ENCODE data around the gene CACNB4. TPM values are rescaled to one million over a fixed set of nuclear protein-coding genes. Genes with fewer than 3 reads are reported as not detected.

The CACNB4 gene
- total and polyA plus RNA-seq, 9 of the 15 experiments (the other 6 are each of a cell fraction or from before 2014, with no cell fraction given) = 0.01 to 0.20 (median 0.04) TPM; not detected in 1

GRCh38 chr2:152084076-152084475, 14.8 kb downstream of the CACNB4 start (continued):
- TF ChIP-seq KDM5B (IDR thresholded peaks at IDR 0.05; ENCODE audit: insufficient replicate concordance, low read depth, low read length) (no peak), ZNF316 (IDR thresholded peaks at IDR 0.05) (no peak), TAF7 (tag; IDR thresholded peaks at IDR 0.05) (no peak), BHLHE40 (IDR thresholded peaks at IDR 0.05; ENCODE audit: low read length) (no peak), ELF4 (CRISPR knock-in tag; IDR thresholded peaks at IDR 0.05) (no peak)

- no peaks in the 10 kb centered on the region for H3K9me3 ChIP-seq (replicated peaks; ENCODE audit: control insufficient read depth, insufficient read depth, low read depth, low read length)
- H3K27me3 ChIP-seq (ENCODE audit: control insufficient read depth in 2 of 2, insufficient read depth in 2 of 2, low read length in 2 of 2) = peaks cover 3 to 33% of the 10 kb centered on the region in 2 experiments; a peak in 4 of 5 replicates
- H2AFZ ChIP-seq (ENCODE audit: low read depth, low read length) = no peak overlapping the region
- 4% methylated on average over 6 of the region's 6 CpGs for WGBS (ENCODE audit: insufficient coverage, low coverage, missing lambda C conversion rate)
- no peak overlapping the region for H3K4me3 ChIP-seq
- intact Hi-C loops (cut with micrococcal nuclease) = no loop called here
- H3K9ac ChIP-seq (ENCODE audit: insufficient read depth in 1 of 2, low read depth in 2 of 2, low read length in 2 of 2) = no peak overlapping the region
- no peak for ATAC-seq
- no peak overlapping the region for H3K27ac ChIP-seq (ENCODE audit: extremely low read depth, low read depth, low read length)
- H3K79me2 ChIP-seq (ENCODE audit: control insufficient read depth, insufficient read depth, low read length) = no peaks in the 10 kb centered on the region
- FAIRE-seq = no peak
- no peaks in the 10 kb centered on the region for H3K4me1 ChIP-seq (replicated peaks in 1 of 2; ENCODE audit: control insufficient read depth in 2 of 2, insufficient read depth in 2 of 2, low read length in 2 of 2)
- H3K36me3 ChIP-seq (ENCODE audit: control insufficient read depth, insufficient read depth, low read length) = no peaks in the 10 kb centered on the region
- no peak overlapping the region for H3K4me2 ChIP-seq (ENCODE audit: insufficient read depth, low read length)
- ChIA-PET CTCF (ENCODE audit: low intra/inter-chr PET ratio) (no interaction called here), POLR2A (interaction anchor here (0.9 kb wide), 1 partner anchor 21 kb away, joined by 3 read pairs; no protein-coding TSS in a partner anchor)
- in situ Hi-C loops (cut with MboI) = no loop called here
- DNase-seq (ENCODE audit: extremely low read depth in 1 of 4, low spot score in 3 of 4) = no peak
- BruUV-seq (replicated peaks) = no TSS peak
- H4K20me1 ChIP-seq (replicated peaks; ENCODE audit: control insufficient read depth, insufficient read depth, low read length) = no peaks in the 10 kb centered on the region
- no peaks in the 10 kb centered on the region for H3K9me1 ChIP-seq (ENCODE audit: control insufficient read depth, insufficient read depth, low read length)
- TF ChIP-seq POLR2A (conservative IDR thresholded peaks at IDR 0.05) (no peak), ZNF584 (CRISPR knock-in tag; IDR thresholded peaks at IDR 0.05; ENCODE audit: low read depth) (no peak), STAT5A (IDR thresholded peaks at IDR 0.05; ENCODE audit: borderline replicate concordance, low read length) (no peak), KAT7 (CRISPR knock-in tag; IDR thresholded peaks at IDR 0.05; ENCODE audit: borderline replicate concordance) (no peak), U2AF2 (optimal IDR thresholded peaks at IDR 0.05; ENCODE audit: low read depth, low read length) (no peak), CHD7 (IDR thresholded peaks at IDR 0.05; ENCODE audit: low read depth, low read length) (no peak)
Measured at GRCh38 chr2:152083202-152083875, 15.5 kb downstream of the CACNB4 start.

Data from K562 (cell line).